HUES48 (cell line): ENCODE measurements around the gene PLA2G4F.

Experiments
- H3K27ac ChIP-seq: one replicate; pipeline ENCODE4 v1.7.0; 2013; ENCODE audit warnings: low read depth, low read length, inconsistent platforms
- H3K27me3 ChIP-seq: 2 replicates; pipeline ENCODE4 v1.6.1; 2013; ENCODE audit warnings: mild to moderate bottlenecking, low read length; ENCODE audit not compliant: control insufficient read depth, insufficient read depth
- H3K36me3 ChIP-seq: 2 replicates; pipeline ENCODE4 v1.6.1; 2013; ENCODE audit warnings: low read length; ENCODE audit not compliant: control insufficient read depth, insufficient read depth
- H3K4me1 ChIP-seq: 2 replicates; pipeline ENCODE4 v1.6.1; 2013; ENCODE audit warnings: mild to moderate bottlenecking, low read length; ENCODE audit not compliant: control insufficient read depth, insufficient read depth
- H3K4me3 ChIP-seq: 2 replicates; pipeline ENCODE4 v1.5.1; 2013; ENCODE audit warnings: mild to moderate bottlenecking, low read depth, low read length
- H3K9ac ChIP-seq: 2 replicates; pipeline ENCODE4 v1.6.1; 2013; ENCODE audit warnings: mild to moderate bottlenecking, low read depth, low read length, moderate library complexity
- H3K9me3 ChIP-seq: 2 replicates; pipeline ENCODE4 v1.6.1; 2013; ENCODE audit warnings: low read length; ENCODE audit not compliant: control insufficient read depth, insufficient read depth

Gene PLA2G4F

DNA sequence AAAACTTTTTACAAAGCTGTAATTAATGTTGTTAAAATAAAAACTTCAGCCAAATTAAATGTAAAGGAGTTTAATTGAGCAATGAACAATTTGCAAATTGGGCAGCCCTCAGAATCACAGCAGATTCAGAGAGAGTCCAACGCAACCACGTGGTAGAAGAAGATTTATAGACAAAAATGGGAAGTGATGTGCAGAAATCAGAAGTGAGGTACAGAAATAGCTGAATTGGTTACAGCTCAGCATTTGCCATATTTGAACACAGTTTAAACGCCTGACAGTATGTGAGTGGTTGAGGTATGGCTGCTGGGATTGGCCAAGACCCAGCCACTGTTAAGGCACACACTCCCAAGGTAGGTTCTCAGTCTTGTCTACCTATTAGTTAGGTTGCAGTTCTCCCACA lies 47.6 kb downstream of the PLA2G4F start:
- H3K36me3 ChIP-seq, result no peaks in the 10 kb centered on the region
- no peak overlapping the region for H3K4me3 ChIP-seq
- no peaks in the 10 kb centered on the region for H3K9me3 ChIP-seq
- H3K27ac ChIP-seq, result no peak overlapping the region
- H3K9ac ChIP-seq, result no peak overlapping the region
- H3K4me1 ChIP-seq, result no peaks in the 10 kb centered on the region
- H3K27me3 ChIP-seq, result no peaks in the 10 kb centered on the region

GRCh38 chr15:42108189-42108588 lies 48.2 kb downstream of the PLA2G4F start:
- H3K27me3 ChIP-seq, result no peaks in the 10 kb centered on the region
- no peaks in the 10 kb centered on the region for H3K4me1 ChIP-seq
- no peak overlapping the region for H3K27ac ChIP-seq
- no peaks in the 10 kb centered on the region for H3K9me3 ChIP-seq
- H3K4me3 ChIP-seq, result no peak overlapping the region
- no peak overlapping the region for H3K9ac ChIP-seq
- H3K36me3 ChIP-seq, result no peaks in the 10 kb centered on the region

GRCh38 chr15:42107473-42107872 lies 49.0 kb downstream of the PLA2G4F start:
- H3K9me3 ChIP-seq, result no peaks in the 10 kb centered on the region
- H3K4me3 ChIP-seq, result no peak overlapping the region
- no peaks in the 10 kb centered on the region for H3K27me3 ChIP-seq
- no peaks in the 10 kb centered on the region for H3K4me1 ChIP-seq
- no peaks in the 10 kb centered on the region for H3K36me3 ChIP-seq
- no peak overlapping the region for H3K27ac ChIP-seq
- no peak overlapping the region for H3K9ac ChIP-seq

DNA sequence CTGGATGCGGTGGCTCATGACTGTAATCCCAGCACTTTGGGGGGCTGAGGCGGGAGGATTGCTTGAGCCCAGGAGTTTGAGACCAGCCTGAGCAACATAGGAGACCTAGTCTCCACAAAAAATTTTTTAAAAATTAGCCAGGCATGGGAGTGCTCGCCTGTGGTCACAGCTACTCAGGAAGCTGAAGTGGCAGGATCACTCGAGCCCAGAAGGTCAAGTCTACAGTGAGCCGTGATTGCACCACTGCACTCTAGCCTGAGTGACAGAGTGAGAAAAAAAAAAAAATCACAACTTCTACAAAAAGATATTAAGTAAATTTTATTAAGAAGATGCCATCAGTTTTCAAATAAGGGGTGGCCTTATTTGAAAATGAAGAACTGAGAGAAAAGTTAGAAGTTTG lies 50.1 kb downstream of the PLA2G4F start:
- Histone ChIP-seq H3K36me3 (no peaks in the 10 kb centered on the region), H3K4me3 (no peak overlapping the region), H3K27ac (no peak overlapping the region), H3K9me3 (no peaks in the 10 kb centered on the region), H3K27me3 (no peaks in the 10 kb centered on the region), H3K4me1 (no peaks in the 10 kb centered on the region), H3K9ac (no peak overlapping the region)

GRCh38 chr15:42104095-42104891 lies 52.1 kb downstream of the PLA2G4F start:
- no peaks in the 10 kb centered on the region for H3K27me3 ChIP-seq
- no peaks in the 10 kb centered on the region for H3K9me3 ChIP-seq
- H3K9ac ChIP-seq, result no peak overlapping the region
- no peak overlapping the region for H3K4me3 ChIP-seq
- no peaks in the 10 kb centered on the region for H3K4me1 ChIP-seq
- no peaks in the 10 kb centered on the region for H3K36me3 ChIP-seq
- no peak overlapping the region for H3K27ac ChIP-seq

GRCh38 chr15:42102646-42103235 lies 53.7 kb downstream of the PLA2G4F start:
- Histone ChIP-seq H3K27ac (no peak overlapping the region), H3K36me3 (no peaks in the 10 kb centered on the region), H3K9ac (no peak overlapping the region), H3K27me3 (no peaks in the 10 kb centered on the region), H3K4me3 (no peak overlapping the region), H3K9me3 (no peaks in the 10 kb centered on the region), H3K4me1 (no peaks in the 10 kb centered on the region)

GRCh38 chr15:42101861-42102260 lies 54.6 kb downstream of the PLA2G4F start:
- Histone ChIP-seq H3K9ac (no peak overlapping the region), H3K4me3 (no peak overlapping the region), H3K27ac (no peak overlapping the region), H3K4me1 (no peaks in the 10 kb centered on the region), H3K27me3 (no peaks in the 10 kb centered on the region), H3K9me3 (no peaks in the 10 kb centered on the region), H3K36me3 (no peaks in the 10 kb centered on the region)

- H3K36me3 ChIP-seq, result no peaks in the 10 kb centered on the region
- no peak overlapping the region for H3K27ac ChIP-seq
- no peak overlapping the region for H3K4me3 ChIP-seq
- H3K9ac ChIP-seq, result no peak overlapping the region
- H3K27me3 ChIP-seq, result no peaks in the 10 kb centered on the region
- H3K4me1 ChIP-seq, result no peaks in the 10 kb centered on the region
- H3K9me3 ChIP-seq, result no peaks in the 10 kb centered on the region
Observed at GRCh38 chr15:42100021-42100800, 56.2 kb downstream of the PLA2G4F start.

DNA sequence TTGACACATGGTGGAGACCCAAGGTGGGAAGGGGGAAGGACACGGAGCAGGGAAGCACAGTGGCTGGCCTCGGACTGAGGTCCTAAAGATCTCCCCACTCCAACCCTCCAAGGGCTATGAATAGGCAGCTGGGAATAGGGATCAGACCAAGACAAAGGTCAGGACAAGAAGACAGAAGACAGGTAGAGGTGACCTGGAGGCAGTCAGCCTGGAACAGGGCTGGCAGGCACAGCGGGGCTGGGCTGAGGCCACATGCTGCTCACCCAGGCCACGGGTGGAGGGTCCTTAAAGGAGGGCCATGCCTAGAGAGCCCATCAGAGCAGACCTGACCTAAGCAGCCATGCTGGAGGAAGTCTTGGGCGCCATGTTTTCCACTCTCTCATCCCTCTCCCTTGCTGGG lies 59.4 kb downstream of the PLA2G4F start:
- Histone ChIP-seq H3K4me3 (no peak overlapping the region), H3K36me3 (no peaks in the 10 kb centered on the region), H3K27ac (no peak overlapping the region), H3K4me1 (no peaks in the 10 kb centered on the region), H3K27me3 (no peaks in the 10 kb centered on the region), H3K9me3 (no peaks in the 10 kb centered on the region), H3K9ac (no peak overlapping the region)

- Histone ChIP-seq H3K9ac (no peak within 1 kb of the TSS), H3K4me1 (no peaks in the 10 kb centered on the region), H3K36me3 (no peaks in the 10 kb centered on the region), H3K27ac (no peak within 1 kb of the TSS), H3K4me3 (no peak within 1 kb of the TSS), H3K9me3 (no peaks in the 10 kb centered on the region), H3K27me3 (no peaks in the 10 kb centered on the region)
Observed at GRCh38 chr15:42094512-42094963, 61.9 kb downstream of the PLA2G4F start, which contains the start of gene PLA2G4D. TSS of gene PLA2G4D (minus strand) at chr15:42094562. CDS start at chr15:42094459, 103 bp downstream.

DNA sequence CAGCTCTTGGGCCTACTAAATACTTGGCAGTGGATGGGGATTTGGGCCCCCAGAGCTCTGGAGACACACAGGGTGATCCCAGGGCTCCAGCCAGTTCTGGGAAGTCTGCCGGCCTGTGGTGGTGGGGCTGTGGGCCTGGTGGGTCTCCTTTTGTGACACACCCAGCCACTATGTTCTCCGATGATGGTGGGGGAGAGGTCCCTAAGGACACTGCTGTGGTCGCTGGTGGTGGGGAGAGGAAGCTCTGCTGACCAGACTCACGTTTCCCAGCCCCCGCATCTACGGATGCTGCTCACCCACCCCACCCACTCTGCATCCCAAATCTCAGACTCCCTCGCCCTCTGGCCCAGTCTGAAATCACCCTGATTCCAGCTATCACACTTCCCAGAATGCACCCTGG lies 62.5 kb downstream of the PLA2G4F start:
- Histone ChIP-seq H3K4me1 (no peaks in the 10 kb centered on the region), H3K9ac (no peak overlapping the region), H3K36me3 (no peaks in the 10 kb centered on the region), H3K27me3 (no peaks in the 10 kb centered on the region), H3K27ac (no peak overlapping the region), H3K4me3 (no peak overlapping the region), H3K9me3 (no peaks in the 10 kb centered on the region)
